ENCODE measurements around the gene BNC2. TPM values are rescaled to one million over a fixed set of nuclear protein-coding genes. Genes with fewer than 3 reads are reported as not detected.

Gene BNC2
- total RNA-seq, 2 donors from 2014 or later = 16.1 to 16.9 TPM

DNA sequence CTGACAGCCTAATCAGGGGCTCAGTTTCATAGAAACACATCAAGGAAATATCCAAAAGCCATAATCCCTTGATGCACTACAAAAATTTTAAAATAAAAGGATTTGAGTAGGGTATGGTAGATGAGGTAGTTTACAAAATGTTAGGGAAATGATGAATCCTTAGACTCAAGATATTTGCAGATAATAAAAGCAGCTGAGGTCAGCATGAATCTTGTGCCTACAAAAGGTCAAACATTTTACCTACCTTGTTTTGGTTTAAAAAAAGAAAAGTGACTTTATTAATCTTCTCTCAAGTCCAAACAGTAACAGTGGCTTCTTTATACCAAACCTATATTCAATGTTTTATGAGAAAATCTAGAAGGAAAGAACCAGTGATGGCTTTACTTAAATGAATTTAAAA is 135.5 kb downstream of the BNC2 start:
- H3K4me1 ChIP-seq (ENCODE audit: control insufficient read depth in 1 of 2, low read depth in 2 of 2) = no peaks in the 10 kb centered on the region
- H3K9me3 ChIP-seq = no peaks in the 10 kb centered on the region
- DNase-seq (ENCODE audit: low spot score) (no peak), ATAC-seq (ENCODE audit: insufficient number of reproducible peaks, low FRiP score, low read depth) (no peak)
- TF ChIP-seq CTCF (IDR thresholded peaks at IDR 0.05) = no peak
- no peaks in the 10 kb centered on the region for H3K27me3 ChIP-seq (replicated peaks; ENCODE audit: insufficient read depth)
- H3K27ac ChIP-seq = no peak overlapping the region
- H3K4me3 ChIP-seq = no peak overlapping the region
- no peaks in the 10 kb centered on the region for H3K36me3 ChIP-seq

DNA sequence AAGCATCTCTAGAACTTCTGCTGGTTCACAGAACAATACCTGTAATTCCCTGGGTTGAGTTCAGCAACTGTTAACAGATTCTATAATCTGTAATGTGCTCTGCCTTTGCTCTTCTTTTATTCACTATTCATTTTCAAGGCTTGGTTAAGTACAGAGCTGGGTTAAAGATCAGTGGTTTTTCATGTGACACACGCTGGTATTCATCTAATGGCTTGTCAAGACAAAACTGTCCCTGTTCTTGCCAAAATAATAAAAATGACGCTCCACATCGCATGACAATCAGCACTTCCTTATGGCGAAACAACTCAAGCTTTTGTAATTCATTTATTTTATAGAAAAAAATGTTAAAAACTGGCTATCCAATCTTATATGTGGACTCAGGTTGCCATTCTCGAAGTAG is 137.9 kb downstream of the BNC2 start:
- H3K27ac ChIP-seq = no peak overlapping the region
- H3K36me3 ChIP-seq = no peaks in the 10 kb centered on the region
- H3K9me3 ChIP-seq = no peaks in the 10 kb centered on the region
- no peak overlapping the region for H3K4me3 ChIP-seq
- DNase-seq (ENCODE audit: low spot score) = no peak
- no peak for ATAC-seq (ENCODE audit: insufficient number of reproducible peaks, low FRiP score, low read depth)
- H3K27me3 ChIP-seq (replicated peaks; ENCODE audit: insufficient read depth) = no peaks in the 10 kb centered on the region
- no peak for TF ChIP-seq CTCF (IDR thresholded peaks at IDR 0.05)
- H3K4me1 ChIP-seq (ENCODE audit: control insufficient read depth in 1 of 2, low read depth in 2 of 2) = peaks cover 5 to 11% of the 10 kb centered on the region in 2 donors

DNA sequence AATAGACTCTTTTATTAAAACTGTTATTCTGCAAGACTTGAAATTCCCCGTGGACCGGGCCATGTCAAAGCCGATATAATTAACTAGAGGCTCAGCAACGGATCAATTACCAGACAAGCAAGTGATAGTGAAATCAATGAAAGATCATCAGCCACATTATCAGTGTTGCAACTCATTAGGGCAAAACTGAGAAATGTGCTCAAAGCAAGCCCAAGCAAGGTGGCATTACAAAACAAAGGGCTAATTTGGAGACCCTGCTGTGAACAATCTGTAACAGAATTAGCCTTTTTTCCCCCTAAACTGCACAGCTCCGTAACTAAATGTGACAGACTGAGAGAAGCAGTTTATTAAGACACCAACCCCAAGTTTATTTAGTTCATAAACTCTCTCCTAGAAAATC is 140.3 kb downstream of the BNC2 start:
- ATAC-seq (ENCODE audit: insufficient number of reproducible peaks, low FRiP score, low read depth) = no peak
- no peak for TF ChIP-seq CTCF (IDR thresholded peaks at IDR 0.05)
- Histone ChIP-seq H3K4me3 (no peak overlapping the region), H3K27ac (no peak overlapping the region), H3K4me1 (ENCODE audit: control insufficient read depth in 1 of 2, low read depth in 2 of 2) (peaks cover 5 to 20% of the 10 kb centered on the region in 2 donors), H3K27me3 (replicated peaks; ENCODE audit: insufficient read depth) (no peaks in the 10 kb centered on the region), H3K36me3 (no peaks in the 10 kb centered on the region), H3K9me3 (no peaks in the 10 kb centered on the region)
- no peak for DNase-seq (ENCODE audit: low spot score)

DNA sequence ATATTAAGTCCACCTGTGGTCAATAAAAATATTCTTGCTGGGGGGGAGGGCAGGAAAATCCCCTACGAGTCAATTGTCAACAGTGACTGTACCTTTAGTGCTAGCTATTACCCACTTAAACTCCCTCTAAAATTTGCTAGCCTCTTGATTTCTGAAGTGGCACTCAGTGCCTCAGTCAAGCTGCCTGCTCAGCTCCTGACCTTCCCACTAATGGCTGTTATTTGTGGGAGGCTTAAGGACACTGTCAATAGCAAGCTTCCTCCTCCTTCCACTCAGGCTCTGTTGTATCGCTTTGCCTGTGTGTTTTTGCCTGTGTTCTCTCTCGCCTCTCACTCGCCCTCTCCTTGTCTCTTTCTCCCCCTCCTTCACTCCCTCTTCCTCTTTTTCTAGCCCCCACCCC is 140.8 kb downstream of the BNC2 start:
- Histone ChIP-seq H3K36me3 (no peaks in the 10 kb centered on the region), H3K4me1 (ENCODE audit: control insufficient read depth in 1 of 2, low read depth in 2 of 2) (peaks cover 5 to 20% of the 10 kb centered on the region in 2 donors), H3K4me3 (no peak overlapping the region), H3K27ac (no peak overlapping the region), H3K27me3 (replicated peaks; ENCODE audit: insufficient read depth) (no peaks in the 10 kb centered on the region), H3K9me3 (no peaks in the 10 kb centered on the region)
- TF ChIP-seq CTCF (IDR thresholded peaks at IDR 0.05) = no peak
- ATAC-seq (ENCODE audit: insufficient number of reproducible peaks, low FRiP score, low read depth) = no peak
- no peak for DNase-seq (ENCODE audit: low spot score)

DNA sequence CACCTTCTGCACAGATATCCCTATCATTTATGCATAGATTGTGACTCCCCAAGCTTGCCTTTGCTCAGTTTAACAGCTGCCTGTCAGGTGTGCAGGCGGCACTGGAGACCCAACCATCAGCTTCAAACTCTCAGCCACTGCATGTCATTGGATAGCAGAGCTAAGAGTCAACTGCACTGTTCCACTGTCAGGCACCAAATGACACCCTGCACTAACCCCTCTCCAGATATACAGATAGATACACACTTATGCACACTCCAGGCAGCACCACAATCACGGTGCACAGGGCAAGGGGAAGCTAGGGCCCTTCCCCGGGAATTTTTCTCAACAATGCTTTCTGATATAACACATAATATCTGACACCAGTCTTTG is 142.3 kb downstream of the BNC2 start:
- no peak for ATAC-seq (ENCODE audit: insufficient number of reproducible peaks, low FRiP score, low read depth)
- H3K9me3 ChIP-seq = no peaks in the 10 kb centered on the region
- no peaks in the 10 kb centered on the region for H3K36me3 ChIP-seq
- peaks cover 5 to 20% of the 10 kb centered on the region in 2 donors for H3K4me1 ChIP-seq (ENCODE audit: control insufficient read depth in 1 of 2, low read depth in 2 of 2)
- peak overlapping the region; percentile 89 for H3K4me3 ChIP-seq
- no peak for DNase-seq (ENCODE audit: low spot score)
- TF ChIP-seq CTCF (IDR thresholded peaks at IDR 0.05) = no peak
- no peaks in the 10 kb centered on the region for H3K27me3 ChIP-seq (replicated peaks; ENCODE audit: insufficient read depth)
- peak overlapping the region; percentile 89 to 93 for H3K27ac ChIP-seq
